ENCODE results near the gene SYNPO2. TPM values are rescaled to one million over a fixed set of nuclear protein-coding genes. Genes with fewer than 3 reads are reported as not detected.

Gene SYNPO2
- total RNA-seq, 1 experiment from 2014 or later, result 0.93 TPM

GRCh38 chr4:118972167-118972566, 83.5 kb downstream of the SYNPO2 start:
- no TSS peak for BruUV-seq (replicated peaks)
- no peak for DNase-seq (ENCODE audit: low read depth, low spot score)
- H3K27me3 ChIP-seq (ENCODE audit: insufficient read depth, low read length), result no peaks in the 10 kb centered on the region
- no peaks in the 10 kb centered on the region for H3K36me3 ChIP-seq (ENCODE audit: control insufficient read depth in 1 of 2, insufficient read depth in 2 of 2, low read length in 2 of 2)
- H2AFZ ChIP-seq (ENCODE audit: low read depth, low read length, poor library complexity, severe bottlenecking), result no peak overlapping the region
- no peaks in the 10 kb centered on the region for H3K9me3 ChIP-seq (ENCODE audit: control insufficient read depth in 1 of 2, insufficient read depth in 1 of 2, low read depth in 1 of 2, low read length in 2 of 2)
- ChIA-PET RAD21 (ENCODE audit: low non-redundant PET in 1 of 2, low total read pairs in 2 of 2, uncharacterized antibody in 2 of 2, unreplicated experiment in 2 of 2) (no interaction called here), POLR2A (no interaction called here), CTCF (no interaction called here)
- no peak overlapping the region for H3K27ac ChIP-seq (ENCODE audit: low read depth, low read length)
- H4K20me1 ChIP-seq (ENCODE audit: insufficient read depth), result no peaks in the 10 kb centered on the region
- H3K4me3 ChIP-seq (replicated peaks in 1 of 2; ENCODE audit: low read depth in 1 of 2, low read length in 2 of 2), result no peak overlapping the region
- H3K4me1 ChIP-seq (ENCODE audit: control insufficient read depth in 1 of 2, insufficient read depth in 2 of 2, low read length in 2 of 2), result no peaks in the 10 kb centered on the region; a peak in 1 of 4 replicates
- no peaks in the 10 kb centered on the region for H3K9me2 ChIP-seq (ENCODE audit: insufficient read depth)
- H3K4me2 ChIP-seq (ENCODE audit: low read length), result no peak overlapping the region
- H3K9ac ChIP-seq (ENCODE audit: low read length), result no peak overlapping the region
- intact Hi-C loops (cut with micrococcal nuclease), result no loop called here
- no peak for ATAC-seq
- no peaks in the 10 kb centered on the region for H3K79me2 ChIP-seq (ENCODE audit: insufficient read depth, low read length)
- TF ChIP-seq TCF7L2 (IDR thresholded peaks at IDR 0.05; ENCODE audit: borderline replicate concordance, extremely low read depth, insufficient read depth, insufficient read length) (no peak), RAD21 (IDR thresholded peaks at IDR 0.05; ENCODE audit: low read depth) (no peak), ZNF274 (IDR thresholded peaks at IDR 0.05; ENCODE audit: low read depth, low read length) (no peak), SRF (IDR thresholded peaks at IDR 0.05; ENCODE audit: low read depth) (no peak), ELF1 (IDR thresholded peaks at IDR 0.05; ENCODE audit: borderline replicate concordance, low read depth) (no peak), SP1 (IDR thresholded peaks at IDR 0.05; ENCODE audit: low read depth) (no peak), POLR2A (IDR thresholded peaks at IDR 0.05; ENCODE audit: borderline replicate concordance, extremely low read depth, insufficient read depth, insufficient read length) (no peak), CTCF (IDR thresholded peaks at IDR 0.05 in 2 of 3, conservative IDR thresholded peaks at IDR 0.05 in 1 of 3; ENCODE audit: borderline replicate concordance in 1 of 3, insufficient read depth in 1 of 3, low read depth in 2 of 3, low read length in 2 of 3) (no peak), POLR2AphosphoS5 (IDR thresholded peaks at IDR 0.05; ENCODE audit: low read depth, low read length) (no peak), ZFX (IDR thresholded peaks at IDR 0.05) (no peak), FOSL1 (IDR thresholded peaks at IDR 0.05; ENCODE audit: low read depth) (no peak), MAX (IDR thresholded peaks at IDR 0.05) (no peak)
- TF ChIP-seq, protein P1, sequence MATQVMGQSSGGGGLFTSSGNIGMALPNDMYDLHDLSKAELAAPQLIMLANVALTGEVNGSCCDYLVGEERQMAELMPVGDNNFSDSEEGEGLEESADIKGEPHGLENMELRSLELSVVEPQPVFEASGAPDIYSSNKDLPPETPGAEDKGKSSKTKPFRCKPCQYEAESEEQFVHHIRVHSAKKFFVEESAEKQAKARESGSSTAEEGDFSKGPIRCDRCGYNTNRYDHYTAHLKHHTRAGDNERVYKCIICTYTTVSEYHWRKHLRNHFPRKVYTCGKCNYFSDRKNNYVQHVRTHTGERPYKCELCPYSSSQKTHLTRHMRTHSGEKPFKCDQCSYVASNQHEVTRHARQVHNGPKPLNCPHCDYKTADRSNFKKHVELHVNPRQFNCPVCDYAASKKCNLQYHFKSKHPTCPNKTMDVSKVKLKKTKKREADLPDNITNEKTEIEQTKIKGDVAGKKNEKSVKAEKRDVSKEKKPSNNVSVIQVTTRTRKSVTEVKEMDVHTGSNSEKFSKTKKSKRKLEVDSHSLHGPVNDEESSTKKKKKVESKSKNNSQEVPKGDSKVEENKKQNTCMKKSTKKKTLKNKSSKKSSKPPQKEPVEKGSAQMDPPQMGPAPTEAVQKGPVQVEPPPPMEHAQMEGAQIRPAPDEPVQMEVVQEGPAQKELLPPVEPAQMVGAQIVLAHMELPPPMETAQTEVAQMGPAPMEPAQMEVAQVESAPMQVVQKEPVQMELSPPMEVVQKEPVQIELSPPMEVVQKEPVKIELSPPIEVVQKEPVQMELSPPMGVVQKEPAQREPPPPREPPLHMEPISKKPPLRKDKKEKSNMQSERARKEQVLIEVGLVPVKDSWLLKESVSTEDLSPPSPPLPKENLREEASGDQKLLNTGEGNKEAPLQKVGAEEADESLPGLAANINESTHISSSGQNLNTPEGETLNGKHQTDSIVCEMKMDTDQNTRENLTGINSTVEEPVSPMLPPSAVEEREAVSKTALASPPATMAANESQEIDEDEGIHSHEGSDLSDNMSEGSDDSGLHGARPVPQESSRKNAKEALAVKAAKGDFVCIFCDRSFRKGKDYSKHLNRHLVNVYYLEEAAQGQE (IDR thresholded peaks at IDR 0.05; ENCODE audit: low read depth), result no peak
